SK-N-SH treated with all-trans-retinoic acid at 6 μM for 48 hours (cell line): ENCODE measurements around the gene RHNO1.

ENCODE experiments used
- CSRNP3 ChIP-seq: fragments of 250-450 bp; sonication (Bioruptor Pico); IDR thresholded peaks from 2 replicates; pipeline ENCODE4 v1.5.1; 2021; ENCODE audit warnings: mild to moderate bottlenecking, moderate library complexity
- RARB ChIP-seq: fragments of 250-450 bp; sonication (Bioruptor Pico); IDR thresholded peaks from 2 replicates; pipeline ENCODE4 v1.8.0; 2021; ENCODE audit warnings: mild to moderate bottlenecking, moderate library complexity
- TCF4 ChIP-seq: fragments of 250-450 bp; sonication (Bioruptor Pico); IDR thresholded peaks from 2 replicates; pipeline ENCODE4 v1.8.0; 2021; ENCODE audit warnings: mild to moderate bottlenecking, moderate library complexity, borderline replicate concordance

- TF ChIP-seq CSRNP3 (CRISPR knock-in tag) = no peak
- TF ChIP-seq RARB (CRISPR knock-in tag) = no peak
- TF ChIP-seq TCF4 (CRISPR knock-in tag) = no peak
Observed at GRCh38 chr12:2858334-2858733, 18.7 kb upstream of the RHNO1 start.
